Thyroid gland (tissue), 4 donors: ENCODE measurements around the gene LIMS2. TPM values are rescaled to one million over a fixed set of nuclear protein-coding genes. Genes with fewer than 3 reads are reported as not detected.

Experiments used
- DNase-seq, 2 donors: peaks; one replicate each; pipeline ENCODE4 v3.0.0-alpha.2; 2019
- H3K27ac ChIP-seq, 3 donors: fragments of 200-600 bp; sonication (generic); 1 replicate in 2 of 3; 2 replicates in 1 of 3; pipeline ENCODE4 v1.5.1; 2016 to 2019; ENCODE audit warnings: mild to moderate bottlenecking in 1 of 3, moderate library complexity in 1 of 3
- H3K27me3 ChIP-seq: fragments of 200-600 bp; sonication (generic); one replicate; pipeline ENCODE4 v1.5.1; 2019
- H3K36me3 ChIP-seq, 2 donors: fragments of 200-600 bp; sonication (generic); one replicate each; pipeline ENCODE4 v1.5.1; 2016 to 2019
- H3K4me1 ChIP-seq, 2 donors: fragments of 200-600 bp; sonication (generic); one replicate each; pipeline ENCODE4 v1.5.1; 2017 to 2019
- H3K4me3 ChIP-seq, 3 donors: fragments of 200-600 bp; sonication (generic); replicated peaks in 1 of 3; 1 replicate in 2 of 3; 2 replicates in 1 of 3; pipeline ENCODE4 v1.5.1; 2016; ENCODE audit warnings: mild to moderate bottlenecking in 1 of 3
- H3K9me3 ChIP-seq: fragments of 200-600 bp; sonication (generic); one replicate; pipeline ENCODE4 v1.5.1; 2017
- CTCF ChIP-seq, 6 experiments: fragments of 200-600 bp in 3 of 6; fragments of 450-650 bp in 3 of 6; sonication (generic) in 3 of 6; IDR thresholded peaks; one replicate each; pipeline ENCODE4 v1.5.1; 2016 to 2019; ENCODE audit warnings: antibody characterized with exemption in 6 of 6, mild to moderate bottlenecking in 2 of 6, inconsistent platforms in 1 of 6, moderate library complexity in 1 of 6
- POLR2A ChIP-seq, 2 donors: fragments of 450-650 bp; IDR thresholded peaks; one replicate each; pipeline ENCODE4 v1.6.1; 2017; ENCODE audit warnings: antibody characterized with exemption in 2 of 2, mild to moderate bottlenecking in 2 of 2, moderate library complexity in 1 of 2
- WGBS, 2 donors: methylation state at CpG; one replicate each; pipeline ENCODE4 v1.1.5; 2017; 5-methylcytosine and 5-hydroxymethylcytosine counted together
- intact Hi-C: fragments of 100-400 bp; cut with DNase I; formaldehyde crosslinking; loops from one replicate; pipeline ENCODE4 v1.15.1; 2023
- total RNA-seq, 4 donors: library from RNA; depleted of rRNA; stranded (reverse); fragments of >200 nt; gene quantifications; one replicate each; pipeline ENCODE4 v1.2.3, GENCODE V29; 2016

The LIMS2 gene
- total RNA-seq, 4 donors from 2014 or later, result 9.1 to 27.8 (median 14.2) TPM

GRCh38 chr2:127630096-127630863 lies 45.0 kb downstream of the LIMS2 start:
- Histone ChIP-seq H3K9me3 (no peaks in the 10 kb centered on the region), H3K4me1 (peaks cover 0 to 15% of the 10 kb centered on the region in 2 donors), H3K4me3 (no peak overlapping the region), H3K27me3 (no peaks in the 10 kb centered on the region), H3K36me3 (no peaks in the 10 kb centered on the region), H3K27ac (no peak overlapping the region)
- no peak for TF ChIP-seq POLR2A (IDR thresholded peaks at IDR 0.05)
- no peak for TF ChIP-seq CTCF (IDR thresholded peaks at IDR 0.05)
- 69 to 84% methylated on average over 6 to 7 of the region's 10 CpGs for WGBS, 2 donors
- intact Hi-C loops, result no loop called here
- DNase-seq, result no peak

- H3K27me3 ChIP-seq, result no peaks in the 10 kb centered on the region
- H3K9me3 ChIP-seq, result no peaks in the 10 kb centered on the region
- H3K27ac ChIP-seq, result no peak overlapping the region
- H3K4me1 ChIP-seq, result peaks cover 0 to 15% of the 10 kb centered on the region in 2 donors
- intact Hi-C loops, result no loop called here
- H3K36me3 ChIP-seq, result no peaks in the 10 kb centered on the region
- H3K4me3 ChIP-seq, result no peak overlapping the region
- TF ChIP-seq POLR2A (IDR thresholded peaks at IDR 0.05) (no peak), CTCF (IDR thresholded peaks at IDR 0.05) (no peak)
- WGBS, 2 donors, result 74 to 100% methylated on average over 1 to 9 of the region's 9 CpGs
- no peak for DNase-seq
Observed at GRCh38 chr2:127629637-127630036, 45.7 kb downstream of the LIMS2 start.

- Histone ChIP-seq H3K4me1 (peaks cover 0 to 8% of the 10 kb centered on the region in 2 donors), H3K36me3 (no peaks in the 10 kb centered on the region), H3K9me3 (no peaks in the 10 kb centered on the region), H3K27me3 (no peaks in the 10 kb centered on the region), H3K4me3 (no peak overlapping the region), H3K27ac (no peak overlapping the region)
- intact Hi-C loops, result no loop called here
- 79 to 92% methylated on average over 12 to 16 of the region's 17 CpGs for WGBS, 2 donors
- no peak for DNase-seq
- TF ChIP-seq POLR2A (IDR thresholded peaks at IDR 0.05) (no peak), CTCF (IDR thresholded peaks at IDR 0.05) (no peak)
Observed at GRCh38 chr2:127628767-127629614, 46.3 kb downstream of the LIMS2 start.

GRCh38 chr2:127627740-127628571 lies 47.4 kb downstream of the LIMS2 start:
- 82 to 85% methylated on average over 15 of the region's 18 CpGs for WGBS, 2 donors
- Histone ChIP-seq H3K27me3 (no peaks in the 10 kb centered on the region), H3K9me3 (no peaks in the 10 kb centered on the region), H3K4me3 (no peak overlapping the region), H3K4me1 (no peaks in the 10 kb centered on the region), H3K27ac (no peak overlapping the region), H3K36me3 (no peaks in the 10 kb centered on the region)
- intact Hi-C loops, result no loop called here
- TF ChIP-seq POLR2A (IDR thresholded peaks at IDR 0.05) (no peak), CTCF (IDR thresholded peaks at IDR 0.05) (no peak)
- DNase-seq, result no peak
